Lung (tissue), 12 donors: ENCODE measurements around the gene RBP3. TPM values are rescaled to one million over a fixed set of nuclear protein-coding genes. Genes with fewer than 3 reads are reported as not detected.

Source experiments
- ATAC-seq: fragments of 200-7000 bp; cut with Tn5 transposase; one replicate; pipeline ENCODE4 v1.9.1; 2020; ENCODE audit warnings: moderate number of reproducible peaks; ENCODE audit not compliant: insufficient read depth, low FRiP score
- DNase-seq, 3 donors: peaks; one replicate each; pipeline ENCODE4 v3.0.0-alpha.2; 2013 to 2017
- H3K27ac ChIP-seq, 2 donors: one replicate each; pipeline ENCODE4 v1.5.1; 2013; ENCODE audit warnings: mild to moderate bottlenecking in 2 of 2, moderate library complexity in 2 of 2, control low read depth in 1 of 2, inconsistent platforms in 1 of 2, low read depth in 1 of 2, low read length in 1 of 2
- H3K27me3 ChIP-seq, 3 donors: one replicate each; pipeline ENCODE4 v1.5.1; 2013; ENCODE audit warnings: low read length in 2 of 3; ENCODE audit not compliant: control insufficient read depth in 3 of 3, insufficient read depth in 3 of 3
- H3K36me3 ChIP-seq, 4 donors: one replicate each; pipeline ENCODE4 v1.5.1; 2013; ENCODE audit warnings: low read length in 4 of 4, mild to moderate bottlenecking in 1 of 4, moderate library complexity in 1 of 4; ENCODE audit not compliant: control insufficient read depth in 4 of 4, insufficient read depth in 4 of 4
- H3K4me1 ChIP-seq, 5 donors: one replicate each; pipeline ENCODE4 v1.5.1; 2013; ENCODE audit warnings: low read length in 5 of 5, mild to moderate bottlenecking in 2 of 5, moderate library complexity in 1 of 5; ENCODE audit not compliant: control insufficient read depth in 5 of 5, insufficient read depth in 5 of 5
- H3K4me3 ChIP-seq: one replicate; pipeline ENCODE4 v1.5.1; 2013; ENCODE audit warnings: mild to moderate bottlenecking, control low read depth, moderate library complexity
- H3K9ac ChIP-seq, 2 donors: one replicate each; pipeline ENCODE4 v1.5.1; 2013; ENCODE audit warnings: low read length in 2 of 2, control low read depth in 1 of 2; ENCODE audit not compliant: insufficient read depth in 1 of 2
- H3K9me3 ChIP-seq, 4 donors: one replicate each; pipeline ENCODE4 v1.5.1; 2013; ENCODE audit warnings: low read length in 3 of 4, mild to moderate bottlenecking in 1 of 4, moderate library complexity in 1 of 4; ENCODE audit not compliant: control insufficient read depth in 4 of 4, insufficient read depth in 3 of 4
- WGBS, 2 donors: extraction: QIAGEN DNeasy Blood & Tissue Kit; methylation state at CpG; one replicate each; pipeline ENCODE4 v1.1.7; 2013; 5-methylcytosine and 5-hydroxymethylcytosine counted together
- polyA plus RNA-seq, 2 donors: library from polyadenylated mRNA; stranded (reverse); fragments of 200-250 nt; gene quantifications; one replicate each; pipeline ENCODE4 v1.2.1, GENCODE V29; 2013
- total RNA-seq, 2 donors: library from RNA; depleted of rRNA in 1 of 2; stranded (reverse); fragments of >200 nt in 1 of 2; gene quantifications; one replicate each; pipeline ENCODE4 v1.2.1, GENCODE V29; 2014 to 2021
- TF ChIP-seq, protein P1 (sequence below): IDR thresholded peaks from 2 replicates; pipeline ENCODE4 v1.5.1; 2012; ENCODE audit warnings: mild to moderate bottlenecking; ENCODE audit errors: control extremely low read depth, extremely low read depth
- donor health status: control.
- donor health status: control.
- donor health status: Bipolar disorder and iron deficiency.
- donor health status: healthy.
- donor health status: DM: yes; HTN: yes; CAD: no.

RBP3 gene
- total and polyA plus RNA-seq, 4 donors = 0.01 TPM; not detected in 3

DNA sequence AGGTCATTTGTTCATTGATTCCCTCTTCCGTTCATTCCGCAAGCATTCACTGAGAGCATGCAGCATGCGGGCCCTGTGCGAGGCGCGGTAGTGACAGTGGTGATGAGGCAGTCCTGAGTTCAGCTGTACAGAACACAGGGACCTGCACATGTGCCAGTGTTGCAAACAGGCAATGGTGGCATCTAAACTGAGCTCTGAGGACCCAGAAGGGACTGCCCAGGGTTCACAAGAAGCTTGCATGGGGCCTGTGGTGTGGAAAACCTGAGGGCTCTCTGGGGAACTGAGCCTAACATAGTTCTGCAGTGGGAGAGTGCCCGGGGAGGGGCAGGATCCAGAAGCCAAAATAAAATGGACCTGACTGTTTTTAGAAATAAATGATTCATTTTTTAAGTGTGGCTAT, 22.7 kb downstream of the RBP3 start:
- Histone ChIP-seq H3K4me3 (no peak overlapping the region), H3K27ac (no peak overlapping the region), H3K4me1 (peaks cover 0 to 20% (median 3%) of the 10 kb centered on the region in 5 donors), H3K36me3 (no peaks in the 10 kb centered on the region), H3K27me3 (no peaks in the 10 kb centered on the region), H3K9me3 (no peaks in the 10 kb centered on the region), H3K9ac (no peak overlapping the region)
- WGBS, 2 donors = 93 to 96% methylated on average over 7 of the region's 7 CpGs
- ATAC-seq (no peak), DNase-seq (peak in 1 of 3 donors; percentile 1)
- TF ChIP-seq, protein P1, sequence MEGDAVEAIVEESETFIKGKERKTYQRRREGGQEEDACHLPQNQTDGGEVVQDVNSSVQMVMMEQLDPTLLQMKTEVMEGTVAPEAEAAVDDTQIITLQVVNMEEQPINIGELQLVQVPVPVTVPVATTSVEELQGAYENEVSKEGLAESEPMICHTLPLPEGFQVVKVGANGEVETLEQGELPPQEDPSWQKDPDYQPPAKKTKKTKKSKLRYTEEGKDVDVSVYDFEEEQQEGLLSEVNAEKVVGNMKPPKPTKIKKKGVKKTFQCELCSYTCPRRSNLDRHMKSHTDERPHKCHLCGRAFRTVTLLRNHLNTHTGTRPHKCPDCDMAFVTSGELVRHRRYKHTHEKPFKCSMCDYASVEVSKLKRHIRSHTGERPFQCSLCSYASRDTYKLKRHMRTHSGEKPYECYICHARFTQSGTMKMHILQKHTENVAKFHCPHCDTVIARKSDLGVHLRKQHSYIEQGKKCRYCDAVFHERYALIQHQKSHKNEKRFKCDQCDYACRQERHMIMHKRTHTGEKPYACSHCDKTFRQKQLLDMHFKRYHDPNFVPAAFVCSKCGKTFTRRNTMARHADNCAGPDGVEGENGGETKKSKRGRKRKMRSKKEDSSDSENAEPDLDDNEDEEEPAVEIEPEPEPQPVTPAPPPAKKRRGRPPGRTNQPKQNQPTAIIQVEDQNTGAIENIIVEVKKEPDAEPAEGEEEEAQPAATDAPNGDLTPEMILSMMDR = no peak

DNA sequence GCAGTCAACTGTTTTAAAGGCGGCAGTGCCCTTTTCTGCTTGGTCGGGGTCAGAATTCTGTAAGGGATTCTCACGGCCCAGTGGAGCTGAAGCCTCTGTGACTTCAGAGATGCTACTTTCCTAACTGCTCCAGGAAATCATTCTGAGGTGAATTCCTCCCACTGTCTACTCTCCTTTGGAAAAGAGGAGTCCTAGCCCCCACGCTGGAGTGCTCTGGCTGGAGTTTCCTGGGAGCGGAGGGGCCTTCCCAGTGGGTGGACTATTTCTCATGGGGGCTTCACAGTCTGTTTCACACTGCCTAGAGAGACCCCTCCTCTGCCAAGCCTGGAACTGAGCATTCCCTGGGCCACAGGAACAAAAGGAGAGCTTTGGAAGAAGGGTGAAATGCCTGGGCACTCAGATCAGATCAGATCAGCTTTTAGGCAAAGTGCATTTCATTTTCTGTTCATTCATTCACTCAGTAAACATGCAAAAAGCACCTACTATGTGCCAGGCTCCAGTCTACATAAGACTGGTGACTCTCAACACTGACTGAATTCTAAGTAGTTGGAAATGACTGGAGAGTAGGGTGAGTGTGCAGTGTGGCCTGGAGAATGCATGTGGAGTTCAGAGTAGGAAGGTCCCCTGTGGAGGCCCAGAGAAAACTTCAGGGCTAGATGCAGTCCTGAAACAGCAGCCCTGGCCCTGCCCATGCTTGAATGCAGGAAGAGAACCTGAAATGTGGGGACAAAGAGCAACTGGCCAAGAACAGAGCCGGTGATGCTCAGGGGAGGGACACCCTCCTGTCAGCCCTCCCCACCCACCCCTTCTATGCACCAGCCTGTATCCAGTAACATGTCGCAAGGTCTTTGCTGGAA, 23.7 kb downstream of the RBP3 start:
- DNase-seq (peak in 1 of 3 donors; percentile 10), ATAC-seq (no peak)
- Histone ChIP-seq H3K4me3 (no peak overlapping the region), H3K9me3 (no peaks in the 10 kb centered on the region), H3K36me3 (no peaks in the 10 kb centered on the region), H3K27ac (no peak overlapping the region), H3K27me3 (no peaks in the 10 kb centered on the region), H3K9ac (no peak overlapping the region), H3K4me1 (peaks cover 0 to 24% (median 3%) of the 10 kb centered on the region in 5 donors)
- TF ChIP-seq, protein P1 = no peak
- WGBS, 2 donors = 87 to 94% methylated on average over 7 of the region's 7 CpGs

DNA sequence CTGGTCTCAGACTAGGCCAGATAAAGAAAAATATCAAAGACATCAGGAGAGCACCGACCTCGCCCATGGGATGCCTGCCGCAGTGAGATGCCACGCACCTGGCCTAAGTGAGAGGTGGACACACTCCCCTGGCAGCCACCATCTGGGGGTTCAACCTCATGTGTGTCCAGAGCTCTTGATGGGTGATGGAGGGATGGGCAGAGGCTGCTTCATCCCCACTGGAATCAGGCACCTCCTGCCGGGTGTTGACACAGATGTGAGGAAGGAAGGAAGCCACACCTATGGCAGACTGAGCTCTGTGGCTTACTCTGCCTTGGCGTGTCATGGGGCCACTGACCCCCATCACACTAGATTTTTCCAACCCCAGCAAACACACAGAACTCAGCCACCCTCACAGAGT, 24.6 kb downstream of the RBP3 start:
- H3K9ac ChIP-seq = no peak overlapping the region
- no peaks in the 10 kb centered on the region for H3K9me3 ChIP-seq
- H3K36me3 ChIP-seq = no peaks in the 10 kb centered on the region
- WGBS, 2 donors = 67 to 75% methylated on average over 6 of the region's 6 CpGs
- peaks cover 0 to 24% (median 4%) of the 10 kb centered on the region in 5 donors for H3K4me1 ChIP-seq
- TF ChIP-seq, protein P1 = no peak
- no peak overlapping the region for H3K4me3 ChIP-seq
- ATAC-seq = no peak
- peak in 1 of 3 donors; percentile 10 for DNase-seq
- H3K27me3 ChIP-seq = no peaks in the 10 kb centered on the region
- H3K27ac ChIP-seq = no peak overlapping the region
